Lung (tissue), 12 donors: Measurements from ENCODE around the gene BFSP1. TPM values are rescaled to one million over a fixed set of nuclear protein-coding genes. Genes with fewer than 3 reads are reported as not detected.

Experiments used
- ATAC-seq: fragments of 200-7000 bp; cut with Tn5 transposase; one replicate; pipeline ENCODE4 v1.9.1; 2020; ENCODE audit warnings: moderate number of reproducible peaks; ENCODE audit not compliant: insufficient read depth, low FRiP score
- DNase-seq, 3 donors: peaks; one replicate each; pipeline ENCODE4 v3.0.0-alpha.2; 2013 to 2017
- H3K27ac ChIP-seq, 2 donors: one replicate each; pipeline ENCODE4 v1.5.1; 2013; ENCODE audit warnings: mild to moderate bottlenecking in 2 of 2, moderate library complexity in 2 of 2, control low read depth in 1 of 2, inconsistent platforms in 1 of 2, low read depth in 1 of 2, low read length in 1 of 2
- H3K27me3 ChIP-seq, 3 donors: one replicate each; pipeline ENCODE4 v1.5.1; 2013; ENCODE audit warnings: low read length in 2 of 3; ENCODE audit not compliant: control insufficient read depth in 3 of 3, insufficient read depth in 3 of 3
- H3K36me3 ChIP-seq, 4 donors: one replicate each; pipeline ENCODE4 v1.5.1; 2013; ENCODE audit warnings: low read length in 4 of 4, mild to moderate bottlenecking in 1 of 4, moderate library complexity in 1 of 4; ENCODE audit not compliant: control insufficient read depth in 4 of 4, insufficient read depth in 4 of 4
- H3K4me1 ChIP-seq, 5 donors: one replicate each; pipeline ENCODE4 v1.5.1; 2013; ENCODE audit warnings: low read length in 5 of 5, mild to moderate bottlenecking in 2 of 5, moderate library complexity in 1 of 5; ENCODE audit not compliant: control insufficient read depth in 5 of 5, insufficient read depth in 5 of 5
- H3K4me3 ChIP-seq: one replicate; pipeline ENCODE4 v1.5.1; 2013; ENCODE audit warnings: mild to moderate bottlenecking, control low read depth, moderate library complexity
- H3K9ac ChIP-seq, 2 donors: one replicate each; pipeline ENCODE4 v1.5.1; 2013; ENCODE audit warnings: low read length in 2 of 2, control low read depth in 1 of 2; ENCODE audit not compliant: insufficient read depth in 1 of 2
- H3K9me3 ChIP-seq, 4 donors: one replicate each; pipeline ENCODE4 v1.5.1; 2013; ENCODE audit warnings: low read length in 3 of 4, mild to moderate bottlenecking in 1 of 4, moderate library complexity in 1 of 4; ENCODE audit not compliant: control insufficient read depth in 4 of 4, insufficient read depth in 3 of 4
- WGBS, 2 donors: extraction: QIAGEN DNeasy Blood & Tissue Kit; methylation state at CpG; one replicate each; pipeline ENCODE4 v1.1.7; 2013; 5-methylcytosine and 5-hydroxymethylcytosine counted together
- polyA plus RNA-seq, 2 donors: library from polyadenylated mRNA; stranded (reverse); fragments of 200-250 nt; gene quantifications; one replicate each; pipeline ENCODE4 v1.2.1, GENCODE V29; 2013
- total RNA-seq, 2 donors: library from RNA; depleted of rRNA in 1 of 2; stranded (reverse); fragments of >200 nt in 1 of 2; gene quantifications; one replicate each; pipeline ENCODE4 v1.2.1, GENCODE V29; 2014 to 2021
- TF ChIP-seq, protein P1 (sequence below): IDR thresholded peaks from 2 replicates; pipeline ENCODE4 v1.5.1; 2012; ENCODE audit warnings: mild to moderate bottlenecking; ENCODE audit errors: control extremely low read depth, extremely low read depth
- donor health status: control.
- donor health status: control.
- donor health status: Bipolar disorder and iron deficiency.
- donor health status: healthy.
- donor health status: DM: yes; HTN: yes; CAD: no.

BFSP1 gene
- total and polyA plus RNA-seq, 4 donors = 0.65 to 2.8 (median 1.8) TPM

DNA sequence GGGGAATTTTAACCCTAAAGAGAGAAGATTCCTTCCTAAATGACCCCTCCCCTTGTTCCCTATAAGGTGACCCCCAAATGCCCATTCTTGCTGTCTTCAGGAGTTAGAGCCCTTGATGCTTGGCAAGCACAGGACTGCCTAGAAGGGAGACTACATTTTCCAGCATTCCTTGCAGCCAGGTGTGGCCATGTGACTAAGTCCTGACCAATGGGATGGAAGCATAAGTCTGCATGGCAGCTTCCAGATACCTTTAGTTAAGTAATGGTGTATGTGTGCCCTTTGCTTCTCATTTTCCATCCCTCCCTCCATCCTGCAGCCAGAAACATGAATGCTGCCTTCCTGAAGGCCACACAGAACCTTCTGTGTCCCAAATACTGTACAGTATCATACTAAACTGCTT is 5.5 kb downstream of the BFSP1 start:
- no peak overlapping the region for H3K27ac ChIP-seq
- no peaks in the 10 kb centered on the region for H3K9me3 ChIP-seq
- DNase-seq = peak in 2 of 3 donors; percentile 18 to 32
- no peak overlapping the region for H3K4me3 ChIP-seq
- ATAC-seq = no peak
- no peaks in the 10 kb centered on the region for H3K36me3 ChIP-seq
- TF ChIP-seq, protein P1, sequence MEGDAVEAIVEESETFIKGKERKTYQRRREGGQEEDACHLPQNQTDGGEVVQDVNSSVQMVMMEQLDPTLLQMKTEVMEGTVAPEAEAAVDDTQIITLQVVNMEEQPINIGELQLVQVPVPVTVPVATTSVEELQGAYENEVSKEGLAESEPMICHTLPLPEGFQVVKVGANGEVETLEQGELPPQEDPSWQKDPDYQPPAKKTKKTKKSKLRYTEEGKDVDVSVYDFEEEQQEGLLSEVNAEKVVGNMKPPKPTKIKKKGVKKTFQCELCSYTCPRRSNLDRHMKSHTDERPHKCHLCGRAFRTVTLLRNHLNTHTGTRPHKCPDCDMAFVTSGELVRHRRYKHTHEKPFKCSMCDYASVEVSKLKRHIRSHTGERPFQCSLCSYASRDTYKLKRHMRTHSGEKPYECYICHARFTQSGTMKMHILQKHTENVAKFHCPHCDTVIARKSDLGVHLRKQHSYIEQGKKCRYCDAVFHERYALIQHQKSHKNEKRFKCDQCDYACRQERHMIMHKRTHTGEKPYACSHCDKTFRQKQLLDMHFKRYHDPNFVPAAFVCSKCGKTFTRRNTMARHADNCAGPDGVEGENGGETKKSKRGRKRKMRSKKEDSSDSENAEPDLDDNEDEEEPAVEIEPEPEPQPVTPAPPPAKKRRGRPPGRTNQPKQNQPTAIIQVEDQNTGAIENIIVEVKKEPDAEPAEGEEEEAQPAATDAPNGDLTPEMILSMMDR = no peak
- peaks cover 0 to under 1% (median 0%) of the 10 kb centered on the region in 5 donors for H3K4me1 ChIP-seq
- H3K9ac ChIP-seq = no peak overlapping the region
- H3K27me3 ChIP-seq = no peaks in the 10 kb centered on the region

DNA sequence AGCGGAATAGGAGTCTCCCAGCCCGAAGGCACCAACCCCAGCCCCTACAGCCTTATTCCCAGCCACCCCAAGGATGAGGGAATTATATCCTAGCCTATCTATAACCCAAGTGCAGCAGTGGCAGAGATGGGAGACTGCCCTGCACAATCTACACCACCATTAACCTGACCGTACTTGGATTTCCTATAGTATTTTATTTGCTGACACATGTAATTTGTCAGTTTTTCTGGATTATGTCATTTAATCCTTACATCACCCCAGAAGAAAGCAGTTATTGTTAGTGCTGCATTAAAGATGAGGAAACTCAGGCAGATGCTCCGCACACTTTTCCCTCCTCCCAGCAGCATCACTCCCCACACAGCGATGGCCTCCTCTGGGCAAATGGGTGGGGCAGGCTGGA is 6.0 kb downstream of the BFSP1 start:
- no peak for DNase-seq
- Histone ChIP-seq H3K9ac (no peak overlapping the region), H3K27me3 (no peaks in the 10 kb centered on the region), H3K4me3 (no peak overlapping the region), H3K27ac (no peak overlapping the region), H3K9me3 (no peaks in the 10 kb centered on the region), H3K4me1 (peaks cover 0 to 3% (median 0%) of the 10 kb centered on the region in 5 donors), H3K36me3 (no peaks in the 10 kb centered on the region)
- WGBS, 2 donors = 94 to 97% methylated on average over 5 of the region's 5 CpGs
- TF ChIP-seq, protein P1 = no peak
- ATAC-seq = no peak

DNA sequence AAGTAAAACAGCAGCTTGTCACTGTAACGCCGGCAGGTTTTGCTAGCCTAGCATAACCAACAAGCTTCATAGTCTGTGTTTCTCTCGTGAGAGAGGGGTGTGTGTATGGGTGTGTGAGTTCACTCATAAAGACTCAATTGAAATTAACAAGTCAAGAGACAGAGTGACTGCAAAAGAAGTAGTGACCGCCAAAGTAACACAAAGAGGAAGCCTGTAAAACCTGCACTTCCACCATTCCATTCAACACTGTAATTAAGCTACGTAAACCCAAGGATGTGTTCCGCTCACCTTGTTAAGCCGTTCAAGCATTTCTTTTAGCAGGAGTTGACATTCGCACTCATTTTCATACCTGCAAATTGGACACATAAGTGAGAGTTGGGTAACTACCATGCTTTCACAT is 6.6 kb downstream of the BFSP1 start:
- Histone ChIP-seq H3K36me3 (no peaks in the 10 kb centered on the region), H3K9ac (no peak overlapping the region), H3K4me3 (no peak overlapping the region), H3K9me3 (no peaks in the 10 kb centered on the region), H3K27ac (no peak overlapping the region), H3K4me1 (peaks cover 0 to 3% (median 0%) of the 10 kb centered on the region in 5 donors), H3K27me3 (no peaks in the 10 kb centered on the region)
- no peak for ATAC-seq
- peak in 2 of 3 donors; percentile 42 to 56 for DNase-seq
- WGBS, 2 donors = 66 to 86% methylated on average over 8 of the region's 8 CpGs
- TF ChIP-seq, protein P1 = no peak

DNA sequence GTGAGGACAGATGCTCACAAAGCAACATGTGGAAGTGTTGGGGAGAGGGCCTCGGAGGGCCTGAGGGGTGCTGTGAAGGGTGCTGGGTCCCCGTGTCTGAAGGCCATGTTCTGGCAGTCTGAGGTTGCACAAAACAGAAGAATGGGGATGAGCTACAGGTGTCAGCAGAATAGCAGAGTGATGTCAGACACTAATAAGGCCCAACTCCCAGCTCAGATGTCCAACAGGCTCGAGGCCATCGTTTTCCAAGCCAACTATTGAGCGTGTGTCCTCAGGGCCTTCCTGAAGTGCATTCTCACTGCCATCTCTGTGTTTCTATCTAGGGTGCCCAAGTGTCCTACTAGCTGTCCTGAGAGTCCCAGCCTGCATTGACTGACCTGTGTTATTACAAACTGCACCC is 7.9 kb downstream of the BFSP1 start:
- TF ChIP-seq, protein P1 = no peak
- H3K27me3 ChIP-seq = no peaks in the 10 kb centered on the region
- H3K4me1 ChIP-seq = peaks cover 0 to 3% (median 0%) of the 10 kb centered on the region in 5 donors
- DNase-seq = no peak
- no peak overlapping the region for H3K27ac ChIP-seq
- no peaks in the 10 kb centered on the region for H3K9me3 ChIP-seq
- H3K36me3 ChIP-seq = no peaks in the 10 kb centered on the region
- H3K9ac ChIP-seq = no peak overlapping the region
- 88 to 93% methylated on average over 5 of the region's 5 CpGs for WGBS, 2 donors
- ATAC-seq = no peak
- H3K4me3 ChIP-seq = no peak overlapping the region
